HepG2 (cell line): ENCODE data around the gene CA9. TPM values are rescaled to one million over a fixed set of nuclear protein-coding genes. Genes with fewer than 3 reads are reported as not detected.

Experiments
- FOXM1 ChIP-seq: sonication (generic); formaldehyde crosslinking; IDR thresholded peaks from 2 replicates; pipeline ENCODE4 v1.5.0; 2020; ENCODE audit warnings: missing genetic modification reagents
- HOXA5 ChIP-seq: sonication (generic); formaldehyde crosslinking; IDR thresholded peaks from 2 replicates; pipeline ENCODE4 v1.4.0; 2020; ENCODE audit warnings: missing genetic modification reagents
- IRF2 ChIP-seq: IDR thresholded peaks from 2 replicates; pipeline ENCODE4 v1.6.1; 2018; ENCODE audit warnings: missing genetic modification reagents, missing compliant biosample characterization
- MAZ ChIP-seq, 2 experiments: sonication (generic) in 1 of 2; formaldehyde crosslinking in 1 of 2; IDR thresholded peaks; 2 replicates each; pipeline versions ENCODE4 v1.5.0 to v1.6.1; 2012 to 2020; ENCODE audit warnings: low read depth in 2 of 2, mild to moderate bottlenecking in 2 of 2, borderline replicate concordance in 1 of 2, improper control_type of control experiment in 1 of 2, low read length in 1 of 2, missing genetic modification reagents in 1 of 2, moderate library complexity in 1 of 2
- MED13 ChIP-seq: sonication (generic); formaldehyde crosslinking; IDR thresholded peaks from 2 replicates; pipeline ENCODE4 v1.5.0; 2020; ENCODE audit warnings: missing genetic modification reagents
- NFATC3 ChIP-seq: sonication (generic); formaldehyde crosslinking; IDR thresholded peaks from 2 replicates; pipeline ENCODE4 v1.5.1; 2020; ENCODE audit warnings: mild to moderate bottlenecking, missing genetic modification reagents
- NR2F2 ChIP-seq: IDR thresholded peaks from 2 replicates; pipeline ENCODE4 v1.6.1; 2012; ENCODE audit warnings: low read depth, inconsistent platforms, borderline replicate concordance
- PTBP1 ChIP-seq: fragments of 200-400 bp; formaldehyde crosslinking; IDR thresholded peaks from 2 replicates; pipeline ENCODE4 v1.6.1; 2018; ENCODE audit warnings: low read length, low read depth; ENCODE audit not compliant: poor library complexity, severe bottlenecking
- REPIN1 ChIP-seq: sonication (generic); formaldehyde crosslinking; IDR thresholded peaks from 2 replicates; pipeline ENCODE4 v1.8.0; 2022; ENCODE audit warnings: missing genetic modification reagents, low read depth, mild to moderate bottlenecking, borderline replicate concordance
- SATB2 ChIP-seq: sonication (generic); formaldehyde crosslinking; IDR thresholded peaks from 2 replicates; pipeline ENCODE4 v1.5.0; 2020; ENCODE audit warnings: missing genetic modification reagents
- STAG1 ChIP-seq: sonication (generic); formaldehyde crosslinking; IDR thresholded peaks from 2 replicates; pipeline ENCODE4 v1.4.0; 2020; ENCODE audit warnings: missing genetic modification reagents
- TBX2 ChIP-seq: sonication (generic); formaldehyde crosslinking; IDR thresholded peaks from 2 replicates; pipeline ENCODE4 v1.5.0; 2020; ENCODE audit warnings: missing genetic modification reagents, mild to moderate bottlenecking, borderline replicate concordance
- TOPORS ChIP-seq: sonication (generic); formaldehyde crosslinking; IDR thresholded peaks from 2 replicates; pipeline ENCODE4 v1.8.0; 2023; ENCODE audit warnings: mild to moderate bottlenecking, missing genetic modification reagents
- ZC3H4 ChIP-seq: sonication (generic); formaldehyde crosslinking; IDR thresholded peaks from 2 replicates; pipeline ENCODE4 v1.4.0; 2020; ENCODE audit warnings: missing genetic modification reagents, borderline replicate concordance
- ZNF33B ChIP-seq: sonication (generic); formaldehyde crosslinking; IDR thresholded peaks from 2 replicates; pipeline ENCODE4 v1.5.1; 2020; ENCODE audit warnings: mild to moderate bottlenecking, missing genetic modification reagents
- ZNF724P ChIP-seq: sonication (generic); formaldehyde crosslinking; IDR thresholded peaks from 2 replicates; pipeline ENCODE4 v1.8.0; 2022; ENCODE audit warnings: missing genetic modification reagents, borderline replicate concordance
- ZNF841 ChIP-seq: sonication (generic); formaldehyde crosslinking; IDR thresholded peaks from 2 replicates; pipeline ENCODE4 v1.8.1; 2023; ENCODE audit warnings: missing genetic modification reagents, borderline replicate concordance
- polyA plus RNA-seq, 8 experiments: library from polyadenylated mRNA; depleted of rRNA in 3 of 8; stranded (reverse) in 7 of 8; unstranded in 1 of 8; fragments of >200 nt; fragmentation: Illumina TruSeq in 4 of 8; extraction: Trizol in 4 of 8; gene quantifications; 2 replicates each; pipeline versions ENCODE4 v1.2.1 to v1.2.3, GENCODE V29; 2011 to 2016; ENCODE audit warnings: low read depth in 4 of 8, missing spikeins in 1 of 8, mixed read lengths in 1 of 8; ENCODE audit not compliant: insufficient read depth in 1 of 8
- total RNA-seq, 5 experiments: library from RNA; depleted of rRNA; stranded (reverse); fragments of >200 nt; fragmentation: Illumina TruSeq; extraction: Trizol; gene quantifications; 2 replicates each; pipeline ENCODE4 v1.2.3, GENCODE V29; 2016; ENCODE audit warnings: low read depth in 1 of 5
- TF ChIP-seq, protein P1 (sequence below): sonication (generic); formaldehyde crosslinking; IDR thresholded peaks from 2 replicates; pipeline ENCODE4 v1.4.0; 2020; ENCODE audit warnings: missing genetic modification reagents, borderline replicate concordance
- TF ChIP-seq, protein P2 (sequence below): sonication (generic); formaldehyde crosslinking; IDR thresholded peaks from 2 replicates; pipeline ENCODE4 v1.4.0; 2020; ENCODE audit warnings: mild to moderate bottlenecking, low read depth, missing genetic modification reagents
- TF ChIP-seq, protein P3 (sequence below): sonication (generic); formaldehyde crosslinking; conservative IDR thresholded peaks from 2 replicates; pipeline ENCODE4 v1.4.0; 2020; ENCODE audit warnings: missing genetic modification reagents
- TF ChIP-seq, protein P4 (sequence below): sonication (generic); formaldehyde crosslinking; IDR thresholded peaks from 2 replicates; pipeline ENCODE4 v1.8.1; 2023; ENCODE audit warnings: mild to moderate bottlenecking, missing genetic modification reagents, borderline replicate concordance

Gene CA9
- total and polyA plus RNA-seq, 2 of the 13 experiments (the other 11 are each of a cell fraction or from before 2014, with no cell fraction given), result 0.13 to 152 TPM

DNA sequence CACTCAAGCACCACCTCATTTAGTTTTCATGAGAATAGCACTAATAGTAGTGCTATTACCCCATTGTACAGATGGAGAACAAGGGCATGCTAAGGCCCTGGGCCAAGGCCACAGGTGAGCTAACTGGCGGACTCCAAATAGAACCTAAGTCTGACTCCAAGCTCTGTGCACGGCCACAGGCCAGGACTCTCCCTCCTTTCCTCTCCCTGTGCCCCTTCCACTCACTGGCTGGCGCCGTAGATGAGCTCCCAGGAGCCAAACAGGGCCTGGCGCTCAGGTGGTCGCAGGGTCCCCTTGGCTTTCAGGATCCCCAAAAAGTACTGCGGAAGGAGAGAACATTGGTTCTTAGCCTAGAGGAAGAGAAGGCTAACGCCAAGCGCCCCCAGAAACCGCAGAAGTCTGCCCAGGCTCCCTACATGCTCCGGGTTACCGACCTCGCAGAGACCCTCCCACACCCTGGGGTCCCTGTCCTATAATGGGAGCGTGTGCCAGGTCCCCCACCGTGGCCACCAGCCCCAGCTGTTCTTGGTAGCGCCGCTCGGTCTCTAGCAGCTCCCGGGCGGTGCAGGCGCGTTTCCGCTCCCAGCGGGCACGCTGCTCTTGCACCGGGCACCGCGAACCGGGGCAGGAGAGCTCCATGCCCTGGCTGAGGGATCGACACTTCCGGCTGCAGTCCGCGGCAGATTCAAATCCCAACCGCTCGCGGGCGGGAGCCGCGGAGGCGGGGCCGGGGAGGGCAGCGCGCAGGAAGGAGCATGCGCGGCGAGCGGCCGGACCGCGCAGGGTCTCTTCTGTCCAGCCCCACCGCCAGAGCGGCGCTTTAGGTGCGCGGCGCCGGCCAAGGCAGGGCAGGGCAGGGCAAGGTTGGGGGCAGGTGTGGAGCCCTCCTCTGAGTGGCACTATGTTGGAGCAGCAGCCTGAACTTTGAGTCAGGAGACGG, 8.9 kb upstream of the CA9 start, which contains the start of gene ARHGEF39 (continued):
- TF ChIP-seq SATB2 (CRISPR knock-in tag) (no peak), ZNF724P (peak; percentile 98), IRF2 (CRISPR knock-in tag) (peak; percentile 25; the same call in 1 of the 2 replicates), NFATC3 (CRISPR knock-in tag) (no peak), MAZ (IDR thresholded peaks at IDR 0.05; ENCODE audit: borderline replicate concordance, low read depth, low read length) (peak; percentile 91), MAZ (CRISPR knock-in tag; IDR thresholded peaks at IDR 0.05; ENCODE audit: low read depth) (peak; percentile 87; the same call in 1 of the 2 replicates), HOXA5 (CRISPR knock-in tag) (0 out of 2 replicates have a peak, but pooled peaks have one; percentile 32), STAG1 (CRISPR knock-in tag) (peak; percentile 58), TOPORS (CRISPR knock-in tag) (peak; percentile 96; the same call in 1 of the 2 replicates), MED13 (CRISPR knock-in tag) (0 out of 2 replicates have a peak, but pooled peaks have one; percentile 62), ZNF841 (CRISPR knock-in tag) (peak; percentile 96), ZC3H4 (no peak), REPIN1 (CRISPR knock-in tag) (peak; percentile 97), TBX2 (CRISPR knock-in tag) (peak; percentile 84), ZNF33B (CRISPR knock-in tag) (0 out of 2 replicates have a peak, but pooled peaks have one; percentile 56), FOXM1 (CRISPR knock-in tag) (0 out of 2 replicates have a peak, but pooled peaks have one; percentile 84), PTBP1 (no peak), NR2F2 (0 out of 2 replicates have a peak, but pooled peaks have one; percentile 6)
- TF ChIP-seq, protein P1, sequence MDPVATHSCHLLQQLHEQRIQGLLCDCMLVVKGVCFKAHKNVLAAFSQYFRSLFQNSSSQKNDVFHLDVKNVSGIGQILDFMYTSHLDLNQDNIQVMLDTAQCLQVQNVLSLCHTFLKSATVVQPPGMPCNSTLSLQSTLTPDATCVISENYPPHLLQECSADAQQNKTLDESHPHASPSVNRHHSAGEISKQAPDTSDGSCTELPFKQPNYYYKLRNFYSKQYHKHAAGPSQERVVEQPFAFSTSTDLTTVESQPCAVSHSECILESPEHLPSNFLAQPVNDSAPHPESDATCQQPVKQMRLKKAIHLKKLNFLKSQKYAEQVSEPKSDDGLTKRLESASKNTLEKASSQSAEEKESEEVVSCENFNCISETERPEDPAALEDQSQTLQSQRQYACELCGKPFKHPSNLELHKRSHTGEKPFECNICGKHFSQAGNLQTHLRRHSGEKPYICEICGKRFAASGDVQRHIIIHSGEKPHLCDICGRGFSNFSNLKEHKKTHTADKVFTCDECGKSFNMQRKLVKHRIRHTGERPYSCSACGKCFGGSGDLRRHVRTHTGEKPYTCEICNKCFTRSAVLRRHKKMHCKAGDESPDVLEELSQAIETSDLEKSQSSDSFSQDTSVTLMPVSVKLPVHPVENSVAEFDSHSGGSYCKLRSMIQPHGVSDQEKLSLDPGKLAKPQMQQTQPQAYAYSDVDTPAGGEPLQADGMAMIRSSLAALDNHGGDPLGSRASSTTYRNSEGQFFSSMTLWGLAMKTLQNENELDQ (CRISPR knock-in tag), result no peak
- TF ChIP-seq, protein P2, sequence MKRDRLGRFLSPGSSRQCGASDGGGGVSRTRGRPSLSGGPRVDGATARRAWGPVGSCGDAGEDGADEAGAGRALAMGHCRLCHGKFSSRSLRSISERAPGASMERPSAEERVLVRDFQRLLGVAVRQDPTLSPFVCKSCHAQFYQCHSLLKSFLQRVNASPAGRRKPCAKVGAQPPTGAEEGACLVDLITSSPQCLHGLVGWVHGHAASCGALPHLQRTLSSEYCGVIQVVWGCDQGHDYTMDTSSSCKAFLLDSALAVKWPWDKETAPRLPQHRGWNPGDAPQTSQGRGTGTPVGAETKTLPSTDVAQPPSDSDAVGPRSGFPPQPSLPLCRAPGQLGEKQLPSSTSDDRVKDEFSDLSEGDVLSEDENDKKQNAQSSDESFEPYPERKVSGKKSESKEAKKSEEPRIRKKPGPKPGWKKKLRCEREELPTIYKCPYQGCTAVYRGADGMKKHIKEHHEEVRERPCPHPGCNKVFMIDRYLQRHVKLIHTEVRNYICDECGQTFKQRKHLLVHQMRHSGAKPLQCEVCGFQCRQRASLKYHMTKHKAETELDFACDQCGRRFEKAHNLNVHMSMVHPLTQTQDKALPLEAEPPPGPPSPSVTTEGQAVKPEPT (CRISPR knock-in tag), result no peak
- TF ChIP-seq, protein P3, sequence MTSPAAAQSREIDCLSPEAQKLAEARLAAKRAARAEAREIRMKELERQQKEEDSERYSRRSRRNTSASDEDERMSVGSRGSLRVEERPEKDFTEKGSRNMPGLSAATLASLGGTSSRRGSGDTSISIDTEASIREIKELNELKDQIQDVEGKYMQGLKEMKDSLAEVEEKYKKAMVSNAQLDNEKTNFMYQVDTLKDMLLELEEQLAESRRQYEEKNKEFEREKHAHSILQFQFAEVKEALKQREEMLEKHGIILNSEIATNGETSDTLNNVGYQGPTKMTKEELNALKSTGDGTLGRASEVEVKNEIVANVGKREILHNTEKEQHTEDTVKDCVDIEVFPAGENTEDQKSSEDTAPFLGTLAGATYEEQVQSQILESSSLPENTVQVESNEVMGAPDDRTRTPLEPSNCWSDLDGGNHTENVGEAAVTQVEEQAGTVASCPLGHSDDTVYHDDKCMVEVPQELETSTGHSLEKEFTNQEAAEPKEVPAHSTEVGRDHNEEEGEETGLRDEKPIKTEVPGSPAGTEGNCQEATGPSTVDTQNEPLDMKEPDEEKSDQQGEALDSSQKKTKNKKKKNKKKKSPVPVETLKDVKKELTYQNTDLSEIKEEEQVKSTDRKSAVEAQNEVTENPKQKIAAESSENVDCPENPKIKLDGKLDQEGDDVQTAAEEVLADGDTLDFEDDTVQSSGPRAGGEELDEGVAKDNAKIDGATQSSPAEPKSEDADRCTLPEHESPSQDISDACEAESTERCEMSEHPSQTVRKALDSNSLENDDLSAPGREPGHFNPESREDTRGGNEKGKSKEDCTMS (CRISPR knock-in tag), result no peak
- TF ChIP-seq, protein P4, sequence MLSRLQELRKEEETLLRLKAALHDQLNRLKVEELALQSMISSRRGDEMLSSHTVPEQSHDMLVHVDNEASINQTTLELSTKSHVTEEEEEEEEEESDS (CRISPR knock-in tag), result no peak; the same call in 1 of the 2 replicates
